GM18511 (cell line): Measurements from ENCODE around the gene RBM4B.

Experiments
- ATAC-seq: cut with Tn5 transposase; IDR thresholded peaks from one replicate; pipeline ENCODE4 v1.9.1; 2021; ENCODE audit warnings: mild to moderate bottlenecking, moderate library complexity; ENCODE audit not compliant: unreplicated experiment

The RBM4B gene

DNA sequence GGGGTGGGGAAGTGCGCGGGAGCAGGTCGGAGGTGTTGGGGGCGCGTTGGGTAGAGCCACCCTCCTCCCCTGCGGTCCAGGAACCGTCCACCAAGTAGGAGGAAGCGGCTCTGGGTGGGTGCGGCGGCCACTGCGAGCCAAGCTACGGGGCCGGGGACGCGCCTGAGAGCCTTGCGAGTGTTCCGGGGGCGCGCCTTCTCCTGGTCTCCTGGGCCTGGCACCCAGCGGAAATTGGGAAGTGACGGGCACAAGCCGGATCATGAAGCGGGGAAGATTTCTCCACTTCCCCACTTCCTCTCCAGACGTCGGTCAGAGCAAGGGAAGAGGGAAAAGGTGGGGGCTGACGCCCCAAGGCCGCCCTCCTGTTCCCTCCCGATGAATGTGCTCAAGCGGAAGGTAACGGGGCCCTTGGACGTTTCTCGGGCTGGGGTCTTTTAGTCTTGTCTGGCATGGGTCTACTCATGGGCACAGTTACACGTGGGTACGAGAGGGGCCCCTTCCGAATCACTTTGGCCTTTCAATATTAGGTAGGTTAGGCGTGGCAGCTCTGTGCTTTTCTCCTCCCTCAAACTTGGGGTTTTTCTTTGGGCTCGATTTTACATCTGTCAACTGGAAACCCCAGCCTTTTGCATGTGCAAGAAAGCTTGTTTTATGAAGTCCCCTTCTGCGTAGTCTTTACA lies 60.4 kb downstream of the RBM4B start:
- peak; percentile 24 for ATAC-seq

GRCh38 chr11:66616379-66617154 lies 61.1 kb downstream of the RBM4B start, which contains the start of gene RBM14:
Gene RBM14 (plus strand): TSS chr11:66616630. CDS start chr11:66616721, 91 bp downstream.
- ATAC-seq, result peak; percentile 91
